GM12878 (cell line): ENCODE data around the gene SRF. TPM values are rescaled to one million over a fixed set of nuclear protein-coding genes. Genes with fewer than 3 reads are reported as not detected.

ENCODE experiments used
- ATAC-seq: fragments of 200-7000 bp; cut with Tn5 transposase; 3 replicates; pipeline ENCODE4 v1.9.1; 2020; ENCODE audit warnings: mild to moderate bottlenecking, moderate library complexity
- BruUV-seq: library from RNA; stranded (reverse); fragments of 400-500 nt; replicated peaks from 2 replicates; lab custom pipeline; 2021; lab: Mats Ljungman, UMichigan
- CTCF ChIA-PET: fragments of 300-600 bp; sonication (Branson Sonifier 250); formaldehyde crosslinking; extraction: SDS; loops from one replicate; lab custom pipeline; 2021; ENCODE audit warnings: inconsistent platforms; lab: Yijun Ruan, JAX
- POLR2A ChIA-PET: fragments of 350-600 bp; formaldehyde crosslinking; extraction: SDS; loops from one replicate; lab custom pipeline; 2021; ENCODE audit warnings: inconsistent platforms; lab: Charles Lee
- RAD21 ChIA-PET: fragments of 300-600 bp; sonication (Branson Sonifier 250); formaldehyde crosslinking; loops from one replicate; lab custom pipeline; 2023; ENCODE audit warnings: antibody characterized with exemption; ENCODE audit not compliant: unreplicated experiment; lab: Charles Lee
- SMC1A ChIA-PET: fragments of 300-600 bp; sonication (Branson Sonifier 250); formaldehyde crosslinking; loops from one replicate; lab custom pipeline; 2023; ENCODE audit not compliant: unreplicated experiment, uncharacterized antibody; lab: Charles Lee
- DNase-seq: peaks from one replicate; pipeline ENCODE4 v3.0.0-alpha.2; 2011; ENCODE audit warnings: low read depth, low spot score
- FAIRE-seq: peaks from 3 replicates; lab custom pipeline; 2011; peaks lifted over from hg19 to GRCh38; lab: Jason Lieb, UNC
- H2AFZ ChIP-seq: 2 replicates; pipeline ENCODE4 v1.6.0; 2011; ENCODE audit warnings: low read depth, low read length, control low read depth; ENCODE audit not compliant: control insufficient read depth
- H3K27ac ChIP-seq: 2 replicates; pipeline ENCODE4 v1.5.1; 2011; ENCODE audit warnings: control low read depth; ENCODE audit not compliant: control insufficient read depth, insufficient read depth
- H3K27me3 ChIP-seq, 2 experiments: replicated peaks in 1 of 2; 2 replicates each; pipeline versions ENCODE4 v1.6.0 to v1.6.1; 2011; ENCODE audit warnings: low read length in 1 of 2; ENCODE audit not compliant: control insufficient read depth in 2 of 2, insufficient read depth in 2 of 2
- H3K36me3 ChIP-seq, 2 experiments: 2 replicates each; pipeline ENCODE4 v1.5.1; 2011; ENCODE audit warnings: low read length in 1 of 2; ENCODE audit not compliant: control insufficient read depth in 2 of 2, insufficient read depth in 2 of 2
- H3K4me1 ChIP-seq: 2 replicates; pipeline ENCODE4 v1.6.1; 2011; ENCODE audit warnings: mild to moderate bottlenecking, low read length, moderate library complexity, mixed read lengths; ENCODE audit not compliant: control insufficient read depth, insufficient read depth
- H3K4me2 ChIP-seq: 2 replicates; pipeline ENCODE4 v1.6.0; 2011; ENCODE audit warnings: control low read depth; ENCODE audit not compliant: control insufficient read depth, insufficient read depth
- H3K4me3 ChIP-seq: fragments of 200-600 bp; sonication (generic); 2 replicates; pipeline ENCODE4 v1.5.1; 2016
- H3K79me2 ChIP-seq: 2 replicates; pipeline ENCODE4 v1.6.0; 2011; ENCODE audit warnings: low read length; ENCODE audit not compliant: control insufficient read depth, insufficient read depth
- H3K9ac ChIP-seq: 2 replicates; pipeline ENCODE4 v1.8.0; 2011; ENCODE audit warnings: low read length, control low read depth, mixed read lengths; ENCODE audit not compliant: control insufficient read depth, insufficient read depth
- H3K9me3 ChIP-seq: replicated peaks from 3 replicates; pipeline ENCODE4 v1.5.1; 2011; ENCODE audit warnings: mild to moderate bottlenecking, low read length; ENCODE audit not compliant: control insufficient read depth, insufficient read depth
- H4K20me1 ChIP-seq: 2 replicates; pipeline ENCODE4 v1.6.0; 2011; ENCODE audit not compliant: control insufficient read depth, insufficient read depth
- WGBS: methylation state at CpG from one replicate; pipeline ENCODE4 v1.1.6; 2016; ENCODE audit warnings: low lambda C conversion rate; ENCODE audit not compliant: insufficient replicate concordance, insufficient coverage; ENCODE audit errors: missing lambda C conversion rate; 5-methylcytosine and 5-hydroxymethylcytosine counted together
- in situ Hi-C: fragments of 300-500 bp; cut with MboI; formaldehyde crosslinking; loops from 9 replicates; pipeline ENCODE4 v1.14.3; 2018; ENCODE audit warnings: mixed read lengths
- intact Hi-C: fragments of 100-400 bp; cut with micrococcal nuclease; formaldehyde crosslinking; loops from one replicate; pipeline ENCODE4 v1.14.2; 2022; ENCODE audit not compliant: unreplicated experiment
- polyA plus RNA-seq, 11 experiments: library from polyadenylated mRNA; depleted of rRNA in 4 of 11; unstranded in 6 of 11; stranded (reverse) in 5 of 11; fragments of >200 nt; fragmentation: Nextera tagmentation in 4 of 11; fragmentation: Illumina TruSeq in 1 of 11; extraction: Ambion mirVana in 4 of 11; extraction: Trizol in 1 of 11; gene quantifications; 1 replicate in 1 of 11; 2 replicates in 10 of 11; pipeline versions ENCODE4 v1.2.1 to v1.2.3, GENCODE V29; 2011 to 2016; ENCODE audit warnings: inconsistent platforms in 2 of 11, missing spikeins in 2 of 11, low read depth in 1 of 11
- total RNA-seq, 4 experiments: library from RNA; depleted of rRNA in 3 of 4; stranded (reverse); fragments of >200 nt in 3 of 4; fragmentation: Illumina TruSeq in 1 of 4; extraction: Trizol in 1 of 4; gene quantifications; 2 replicates each; pipeline versions ENCODE4 v1.2.1 to v1.2.3, GENCODE V29; 2013 to 2021
- TF ChIP-seq, protein P1 (sequence below): fragments of 450-650 bp; IDR thresholded peaks from 2 replicates; pipeline ENCODE4 v1.6.1; 2017; ENCODE audit warnings: mild to moderate bottlenecking
- TF ChIP-seq, protein P2 (sequence below), 3 experiments: IDR thresholded peaks in 2 of 3; conservative IDR thresholded peaks in 1 of 3; 2 replicates each; pipeline ENCODE4 v1.5.1; 2011; ENCODE audit warnings: low read depth in 3 of 3, low read length in 3 of 3, mild to moderate bottlenecking in 3 of 3, control low read depth in 2 of 3, moderate library complexity in 2 of 3, inconsistent platforms in 1 of 3, mixed read lengths in 1 of 3; ENCODE audit not compliant: control insufficient read depth in 2 of 3, insufficient read depth in 1 of 3; ENCODE audit errors: extremely low read depth in 1 of 3

Gene SRF
- total and polyA plus RNA-seq, 10 of the 15 experiments (the other 5 are each of a cell fraction or from before 2014, with no cell fraction given), result 2.3 to 56.3 (median 28.2) TPM

DNA sequence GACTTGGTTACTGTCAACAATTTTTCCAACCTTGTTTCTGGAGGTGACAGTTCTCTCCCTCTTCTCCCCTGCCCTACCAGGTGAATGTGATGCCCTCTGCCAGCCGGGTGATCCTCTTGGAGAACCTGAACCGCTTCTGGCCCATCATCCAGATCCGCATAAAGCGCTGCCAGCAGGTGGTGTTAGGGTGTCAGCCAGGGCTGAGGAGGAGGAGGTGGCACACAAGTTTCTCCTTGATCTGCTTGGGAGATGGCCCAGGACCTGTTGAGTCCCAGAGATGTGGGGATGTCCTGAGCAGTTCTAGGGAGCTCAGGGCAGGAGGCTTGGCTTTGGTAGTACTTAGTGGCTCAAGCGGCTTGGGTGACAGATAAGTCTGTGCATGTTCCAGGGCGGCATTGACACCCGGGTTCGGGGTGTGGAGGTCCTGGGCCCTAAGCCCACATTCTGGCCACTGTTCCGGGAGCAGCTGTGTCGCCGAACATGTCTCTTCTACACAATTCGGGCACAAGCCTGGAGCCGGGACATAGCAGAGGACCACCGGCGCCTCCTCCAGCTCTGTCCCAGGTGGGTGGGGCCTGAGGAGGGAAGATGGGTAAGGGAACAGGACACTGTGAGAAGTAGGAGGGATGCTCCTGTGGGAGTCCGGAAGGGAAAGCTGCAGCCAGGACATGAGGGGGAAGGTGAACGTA lies 32.1 kb downstream of the SRF start:
- TF ChIP-seq, protein P1, sequence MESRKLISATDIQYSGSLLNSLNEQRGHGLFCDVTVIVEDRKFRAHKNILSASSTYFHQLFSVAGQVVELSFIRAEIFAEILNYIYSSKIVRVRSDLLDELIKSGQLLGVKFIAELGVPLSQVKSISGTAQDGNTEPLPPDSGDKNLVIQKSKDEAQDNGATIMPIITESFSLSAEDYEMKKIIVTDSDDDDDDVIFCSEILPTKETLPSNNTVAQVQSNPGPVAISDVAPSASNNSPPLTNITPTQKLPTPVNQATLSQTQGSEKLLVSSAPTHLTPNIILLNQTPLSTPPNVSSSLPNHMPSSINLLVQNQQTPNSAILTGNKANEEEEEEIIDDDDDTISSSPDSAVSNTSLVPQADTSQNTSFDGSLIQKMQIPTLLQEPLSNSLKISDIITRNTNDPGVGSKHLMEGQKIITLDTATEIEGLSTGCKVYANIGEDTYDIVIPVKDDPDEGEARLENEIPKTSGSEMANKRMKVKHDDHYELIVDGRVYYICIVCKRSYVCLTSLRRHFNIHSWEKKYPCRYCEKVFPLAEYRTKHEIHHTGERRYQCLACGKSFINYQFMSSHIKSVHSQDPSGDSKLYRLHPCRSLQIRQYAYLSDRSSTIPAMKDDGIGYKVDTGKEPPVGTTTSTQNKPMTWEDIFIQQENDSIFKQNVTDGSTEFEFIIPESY, result peak; percentile 74; the same call in 1 of the 2 replicates
- TF ChIP-seq, protein P2, sequence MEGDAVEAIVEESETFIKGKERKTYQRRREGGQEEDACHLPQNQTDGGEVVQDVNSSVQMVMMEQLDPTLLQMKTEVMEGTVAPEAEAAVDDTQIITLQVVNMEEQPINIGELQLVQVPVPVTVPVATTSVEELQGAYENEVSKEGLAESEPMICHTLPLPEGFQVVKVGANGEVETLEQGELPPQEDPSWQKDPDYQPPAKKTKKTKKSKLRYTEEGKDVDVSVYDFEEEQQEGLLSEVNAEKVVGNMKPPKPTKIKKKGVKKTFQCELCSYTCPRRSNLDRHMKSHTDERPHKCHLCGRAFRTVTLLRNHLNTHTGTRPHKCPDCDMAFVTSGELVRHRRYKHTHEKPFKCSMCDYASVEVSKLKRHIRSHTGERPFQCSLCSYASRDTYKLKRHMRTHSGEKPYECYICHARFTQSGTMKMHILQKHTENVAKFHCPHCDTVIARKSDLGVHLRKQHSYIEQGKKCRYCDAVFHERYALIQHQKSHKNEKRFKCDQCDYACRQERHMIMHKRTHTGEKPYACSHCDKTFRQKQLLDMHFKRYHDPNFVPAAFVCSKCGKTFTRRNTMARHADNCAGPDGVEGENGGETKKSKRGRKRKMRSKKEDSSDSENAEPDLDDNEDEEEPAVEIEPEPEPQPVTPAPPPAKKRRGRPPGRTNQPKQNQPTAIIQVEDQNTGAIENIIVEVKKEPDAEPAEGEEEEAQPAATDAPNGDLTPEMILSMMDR (IDR thresholded peaks at IDR 0.05 in 2 of 3, conservative IDR thresholded peaks at IDR 0.05 in 1 of 3; ENCODE audit: control insufficient read depth in 2 of 3, extremely low read depth in 1 of 3, insufficient read depth in 1 of 3, low read depth in 3 of 3, low read length in 3 of 3), result no peak
- in situ Hi-C loops, result no loop called here
- Histone ChIP-seq H3K27me3 (no peaks in the 10 kb centered on the region), H2AFZ (no peak overlapping the region), H4K20me1 (no peaks in the 10 kb centered on the region), H3K4me2 (no peak overlapping the region), H3K4me3 (no peak overlapping the region), H3K9me3 (no peaks in the 10 kb centered on the region), H3K4me1 (no peaks in the 10 kb centered on the region), H3K36me3 (peaks cover 0 to 5% of the 10 kb centered on the region in 2 experiments; a peak in 1 of 4 replicates), H3K79me2 (no peaks in the 10 kb centered on the region), H3K9ac (no peak overlapping the region), H3K27ac (no peak overlapping the region)
- WGBS, result 90% methylated on average over 17 of the region's 17 CpGs
- ChIA-PET RAD21 (no interaction called here), POLR2A (interaction anchor here (0.6 kb wide), 1 partner anchor 134 kb away, joined by 3 read pairs; no protein-coding TSS in a partner anchor), SMC1A (no interaction called here), CTCF (no interaction called here)
- DNase-seq (no peak), FAIRE-seq (no peak), ATAC-seq (no peak)
- intact Hi-C loops, result no loop called here
- BruUV-seq, result no TSS peak
